Measurements from ENCODE around the gene POLR1A.
A peak's percentile ranks its signal among the peaks of the same experiment; 100 is the strongest.

POLR1A gene

DNA sequence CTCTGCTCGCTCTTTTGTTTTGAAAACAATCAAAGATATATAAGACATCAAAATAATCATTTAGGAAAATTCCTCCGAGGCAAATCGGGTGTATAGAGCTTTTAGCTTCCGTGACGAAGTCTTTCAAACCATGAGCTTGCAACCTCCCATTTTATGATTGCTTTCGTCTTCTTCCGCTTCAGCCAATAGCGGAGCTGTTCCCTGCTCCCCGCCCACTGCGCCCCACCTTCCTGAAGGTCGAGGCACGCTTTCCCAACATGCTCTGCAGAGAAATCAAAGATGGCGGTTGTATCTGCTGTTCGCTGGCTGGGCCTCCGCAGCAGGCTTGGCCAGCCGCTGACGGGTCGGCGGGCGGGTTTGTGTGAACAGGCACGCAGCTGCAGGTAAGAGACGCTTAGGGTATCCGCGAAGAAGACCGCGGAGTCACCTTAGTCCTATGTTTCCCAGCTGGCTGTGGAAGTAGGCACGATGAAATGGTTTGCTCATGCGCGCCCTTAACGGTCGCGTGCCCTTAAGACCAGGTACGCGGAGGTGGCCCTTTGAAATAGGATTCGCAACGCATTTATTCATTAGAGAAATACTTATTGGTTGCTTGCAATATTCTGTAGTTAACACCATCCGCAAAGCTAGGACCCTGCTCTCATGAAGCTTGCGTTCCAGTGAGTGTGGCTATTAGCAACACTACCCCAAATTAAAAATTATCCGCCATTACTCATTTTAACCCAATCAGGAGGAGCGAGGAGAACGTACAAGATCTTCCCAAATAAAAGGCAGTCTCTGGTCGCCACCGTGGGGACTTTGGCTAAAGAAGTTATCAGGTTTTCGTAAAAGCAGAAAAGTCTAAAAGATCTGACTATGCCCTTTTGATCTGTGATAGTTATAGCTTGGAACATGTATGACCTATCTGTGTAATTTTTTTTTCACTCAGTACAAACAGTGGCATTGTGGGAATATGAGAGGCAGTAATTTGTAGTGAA lies 571 bp upstream of the POLR1A start, which contains the start of gene PTCD3:
Gene PTCD3 (plus strand): TSS at position 267 of the 977 bp plus-strand sequence. CDS start 13 bp downstream, at position 280.
- peak; percentile 95 for DNase-seq (ENCODE audit: low spot score)
- H3K4me1 ChIP-seq (ENCODE audit: insufficient read depth, poor library complexity, severe bottlenecking): peaks cover 5% of the 10 kb centered on the region
- peaks cover 63% of the 10 kb centered on the region for H3K36me3 ChIP-seq (ENCODE audit: low read depth)
- ATAC-seq (ENCODE audit: low read depth): peak; percentile 86
- H3K4me3 ChIP-seq (ENCODE audit: severe bottlenecking): peak within 1 kb of the TSS; percentile 65
- TF ChIP-seq, protein P1, sequence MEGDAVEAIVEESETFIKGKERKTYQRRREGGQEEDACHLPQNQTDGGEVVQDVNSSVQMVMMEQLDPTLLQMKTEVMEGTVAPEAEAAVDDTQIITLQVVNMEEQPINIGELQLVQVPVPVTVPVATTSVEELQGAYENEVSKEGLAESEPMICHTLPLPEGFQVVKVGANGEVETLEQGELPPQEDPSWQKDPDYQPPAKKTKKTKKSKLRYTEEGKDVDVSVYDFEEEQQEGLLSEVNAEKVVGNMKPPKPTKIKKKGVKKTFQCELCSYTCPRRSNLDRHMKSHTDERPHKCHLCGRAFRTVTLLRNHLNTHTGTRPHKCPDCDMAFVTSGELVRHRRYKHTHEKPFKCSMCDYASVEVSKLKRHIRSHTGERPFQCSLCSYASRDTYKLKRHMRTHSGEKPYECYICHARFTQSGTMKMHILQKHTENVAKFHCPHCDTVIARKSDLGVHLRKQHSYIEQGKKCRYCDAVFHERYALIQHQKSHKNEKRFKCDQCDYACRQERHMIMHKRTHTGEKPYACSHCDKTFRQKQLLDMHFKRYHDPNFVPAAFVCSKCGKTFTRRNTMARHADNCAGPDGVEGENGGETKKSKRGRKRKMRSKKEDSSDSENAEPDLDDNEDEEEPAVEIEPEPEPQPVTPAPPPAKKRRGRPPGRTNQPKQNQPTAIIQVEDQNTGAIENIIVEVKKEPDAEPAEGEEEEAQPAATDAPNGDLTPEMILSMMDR (IDR thresholded peaks at IDR 0.05; ENCODE audit: poor library complexity, severe bottlenecking): no peak
- H3K9me3 ChIP-seq (ENCODE audit: severe bottlenecking): no peaks in the 10 kb centered on the region
- peak within 1 kb of the TSS; percentile 38 for H3K27ac ChIP-seq (ENCODE audit: poor library complexity, severe bottlenecking)
- no peaks in the 10 kb centered on the region for H3K27me3 ChIP-seq (ENCODE audit: insufficient read depth, poor library complexity, severe bottlenecking)

GRCh38 chr2:86102157-86102556 lies 3.5 kb downstream of the POLR1A start:
- Histone ChIP-seq H3K27ac (ENCODE audit: poor library complexity, severe bottlenecking) (no peak overlapping the region), H3K4me1 (ENCODE audit: insufficient read depth, poor library complexity, severe bottlenecking) (peaks cover 2% of the 10 kb centered on the region), H3K9me3 (ENCODE audit: severe bottlenecking) (no peaks in the 10 kb centered on the region), H3K4me3 (ENCODE audit: severe bottlenecking) (no peak overlapping the region), H3K36me3 (ENCODE audit: low read depth) (peaks cover 54% of the 10 kb centered on the region), H3K27me3 (ENCODE audit: insufficient read depth, poor library complexity, severe bottlenecking) (no peaks in the 10 kb centered on the region)
- DNase-seq (ENCODE audit: low spot score) (no peak), ATAC-seq (ENCODE audit: low read depth) (no peak)
- TF ChIP-seq, protein P1 (IDR thresholded peaks at IDR 0.05; ENCODE audit: poor library complexity, severe bottlenecking): no peak

GRCh38 chr2:86097913-86098312 lies 7.8 kb downstream of the POLR1A start:
- Histone ChIP-seq H3K27ac (ENCODE audit: poor library complexity, severe bottlenecking) (no peak overlapping the region), H3K36me3 (ENCODE audit: low read depth) (peaks cover 88% of the 10 kb centered on the region), H3K4me1 (ENCODE audit: insufficient read depth, poor library complexity, severe bottlenecking) (no peaks in the 10 kb centered on the region), H3K9me3 (ENCODE audit: severe bottlenecking) (no peaks in the 10 kb centered on the region), H3K27me3 (ENCODE audit: insufficient read depth, poor library complexity, severe bottlenecking) (no peaks in the 10 kb centered on the region), H3K4me3 (ENCODE audit: severe bottlenecking) (no peak overlapping the region)
- DNase-seq (ENCODE audit: low spot score) (no peak), ATAC-seq (ENCODE audit: low read depth) (no peak)
- TF ChIP-seq, protein P1 (IDR thresholded peaks at IDR 0.05; ENCODE audit: poor library complexity, severe bottlenecking): no peak

GRCh38 chr2:86097114-86097896 lies 8.4 kb downstream of the POLR1A start:
- H3K36me3 ChIP-seq (ENCODE audit: low read depth): peaks cover 88% of the 10 kb centered on the region
- H3K9me3 ChIP-seq (ENCODE audit: severe bottlenecking): no peaks in the 10 kb centered on the region
- H3K27me3 ChIP-seq (ENCODE audit: insufficient read depth, poor library complexity, severe bottlenecking): no peaks in the 10 kb centered on the region
- TF ChIP-seq, protein P1 (IDR thresholded peaks at IDR 0.05; ENCODE audit: poor library complexity, severe bottlenecking): no peak
- H3K4me3 ChIP-seq (ENCODE audit: severe bottlenecking): no peak overlapping the region
- ATAC-seq (ENCODE audit: low read depth) (no peak), DNase-seq (ENCODE audit: low spot score) (no peak)
- no peaks in the 10 kb centered on the region for H3K4me1 ChIP-seq (ENCODE audit: insufficient read depth, poor library complexity, severe bottlenecking)
- H3K27ac ChIP-seq (ENCODE audit: poor library complexity, severe bottlenecking): no peak overlapping the region
